CD4-positive, CD25-positive, alpha-beta regulatory T cell (primary cell): ENCODE measurements around the gene UCN. TPM values are rescaled to one million over a fixed set of nuclear protein-coding genes. Genes with fewer than 3 reads are reported as not detected.
"Not testable (repeated sequence)": the region's sequence is repeated elsewhere in the genome, so short reads cannot be mapped to it uniquely, and the experiment has no call there.

Experiments used
- ATAC-seq, 2 donors: fragments of 150-1000 bp; cut with Tn5 transposase; one replicate each; pipeline ENCODE4 v1.10.0; 2021; ENCODE audit warnings: low read depth in 2 of 2, moderate number of reproducible peaks in 2 of 2, moderate library complexity in 1 of 2
- DNase-seq, 3 donors: peaks; one replicate each; pipeline versions ENCODE4 v3.0.0 to v3.0.0-alpha.2; 2012 to 2022; ENCODE audit warnings: mixed read lengths in 1 of 3
- H3K27ac ChIP-seq: one replicate; pipeline ENCODE4 v1.7.0; 2013; ENCODE audit warnings: mild to moderate bottlenecking, low read length; ENCODE audit not compliant: insufficient read depth, poor library complexity, severe bottlenecking
- H3K27me3 ChIP-seq: one replicate; pipeline ENCODE4 v1.7.0; 2013; ENCODE audit warnings: low read length; ENCODE audit not compliant: control insufficient read depth, insufficient read depth
- H3K36me3 ChIP-seq: one replicate; pipeline ENCODE4 v1.7.0; 2013; ENCODE audit warnings: mild to moderate bottlenecking, low read length, moderate library complexity; ENCODE audit not compliant: control insufficient read depth, insufficient read depth
- H3K4me1 ChIP-seq: 2 replicates; pipeline ENCODE4 v1.7.0; 2013; ENCODE audit warnings: mild to moderate bottlenecking, low read length; ENCODE audit not compliant: insufficient read depth, control insufficient read depth, poor library complexity, severe bottlenecking
- H3K4me3 ChIP-seq: one replicate; pipeline ENCODE4 v1.7.0; 2013; ENCODE audit warnings: low read depth, mild to moderate bottlenecking, low read length, moderate library complexity
- H3K9me3 ChIP-seq, 2 experiments: 1 replicate in 1 of 2; 2 replicates in 1 of 2; pipeline ENCODE4 v1.7.0; 2013; ENCODE audit warnings: low read length in 2 of 2, mild to moderate bottlenecking in 1 of 2, moderate library complexity in 1 of 2; ENCODE audit not compliant: control insufficient read depth in 2 of 2
- H3K27ac Mint-ChIP-seq, 3 donors: one replicate each; pipeline ENCODE4 v1.8.0; 2020 to 2022; ENCODE audit warnings: mild to moderate bottlenecking in 3 of 3, mixed read lengths in 3 of 3, moderate library complexity in 2 of 3
- H3K27me3 Mint-ChIP-seq: one replicate; pipeline ENCODE4 v1.8.0; 2022; ENCODE audit warnings: mild to moderate bottlenecking, mixed read lengths
- H3K36me3 Mint-ChIP-seq: one replicate; pipeline ENCODE4 v1.8.0; 2020; ENCODE audit warnings: mixed read lengths
- H3K4me1 Mint-ChIP-seq, 4 donors: one replicate each; pipeline ENCODE4 v1.8.0; 2020 to 2022; ENCODE audit warnings: mixed read lengths in 4 of 4, mild to moderate bottlenecking in 1 of 4
- H3K4me3 Mint-ChIP-seq, 4 donors: one replicate each; pipeline ENCODE4 v1.8.0; 2020 to 2022; ENCODE audit warnings: mild to moderate bottlenecking in 4 of 4, mixed read lengths in 4 of 4, moderate library complexity in 3 of 4
- H3K9me3 Mint-ChIP-seq, 7 donors: one replicate each; pipeline ENCODE4 v1.8.0; 2020 to 2022; ENCODE audit warnings: mixed read lengths in 7 of 7, mild to moderate bottlenecking in 3 of 7, moderate library complexity in 2 of 7
- polyA plus RNA-seq, 4 donors: library from polyadenylated mRNA; unstranded; fragments of 300-500 nt; fragmentation: Illumina TruSeq; gene quantifications; one replicate each; pipeline ENCODE4 v1.2.3, GENCODE V29; 2021
- total RNA-seq: library from RNA; stranded (reverse); gene quantifications from one replicate; pipeline ENCODE4 v1.2.3, GENCODE V29; 2022

UCN gene
- total and polyA plus RNA-seq, 5 donors from 2014 or later: 0.24 to 2.2 (median 0.55) TPM; not detected in 1

DNA sequence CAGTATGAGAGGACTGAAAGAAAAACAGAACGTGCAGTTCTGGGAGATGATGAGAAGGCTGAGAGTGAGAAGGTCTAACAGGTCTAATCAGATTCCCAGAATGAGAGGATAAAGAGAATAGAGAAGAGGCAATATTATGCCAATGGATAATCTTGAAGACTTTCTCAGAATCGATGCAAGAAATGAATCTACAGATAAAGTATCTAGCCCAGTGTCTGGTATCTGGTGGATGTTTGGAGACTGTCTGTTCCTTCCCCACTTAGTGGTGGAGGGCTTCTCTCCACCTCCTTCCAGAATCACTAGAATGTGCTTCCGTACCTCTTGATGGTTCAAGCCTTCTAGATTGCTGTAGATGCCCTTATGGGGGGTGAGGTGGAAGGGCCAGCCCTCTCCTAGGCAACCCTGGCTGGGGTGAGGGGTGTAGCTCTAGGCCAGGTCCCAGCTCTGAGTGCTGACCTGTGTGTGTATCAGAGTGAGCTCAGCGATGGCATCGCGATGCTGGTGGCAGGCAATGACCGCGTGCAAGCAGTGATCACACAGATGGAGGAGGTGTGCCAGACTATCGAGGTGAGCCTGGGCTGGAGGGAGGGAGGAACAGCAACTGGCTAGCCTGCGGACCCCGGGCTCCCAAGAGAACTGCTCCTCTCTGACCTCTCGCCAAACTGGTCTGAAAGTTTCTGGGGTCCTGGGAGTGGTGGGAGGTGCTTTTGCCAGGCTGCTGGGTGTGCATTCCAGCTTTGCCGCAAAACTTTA lies 3.6 kb downstream of the UCN start:
- ATAC-seq (no peak), DNase-seq (no peak)
- H3K4me3 Mint-ChIP-seq: peak overlapping the region in 2 of 4 donors; percentile 32 to 48
- peaks cover 2% of the 10 kb centered on the region for H3K36me3 ChIP-seq
- no peak overlapping the region for H3K4me3 ChIP-seq
- H3K4me1 ChIP-seq: peaks cover 18% of the 10 kb centered on the region
- peaks cover 19% of the 10 kb centered on the region for H3K27me3 Mint-ChIP-seq
- no peaks in the 10 kb centered on the region for H3K27me3 ChIP-seq
- no peaks in the 10 kb centered on the region for H3K9me3 Mint-ChIP-seq
- peaks cover 3 to 14% (median 9%) of the 10 kb centered on the region in 4 donors for H3K4me1 Mint-ChIP-seq
- H3K27ac ChIP-seq: no peak overlapping the region
- H3K36me3 Mint-ChIP-seq: peaks cover 9% of the 10 kb centered on the region
- no peaks in the 10 kb centered on the region for H3K9me3 ChIP-seq
- no peak overlapping the region for H3K27ac Mint-ChIP-seq

DNA sequence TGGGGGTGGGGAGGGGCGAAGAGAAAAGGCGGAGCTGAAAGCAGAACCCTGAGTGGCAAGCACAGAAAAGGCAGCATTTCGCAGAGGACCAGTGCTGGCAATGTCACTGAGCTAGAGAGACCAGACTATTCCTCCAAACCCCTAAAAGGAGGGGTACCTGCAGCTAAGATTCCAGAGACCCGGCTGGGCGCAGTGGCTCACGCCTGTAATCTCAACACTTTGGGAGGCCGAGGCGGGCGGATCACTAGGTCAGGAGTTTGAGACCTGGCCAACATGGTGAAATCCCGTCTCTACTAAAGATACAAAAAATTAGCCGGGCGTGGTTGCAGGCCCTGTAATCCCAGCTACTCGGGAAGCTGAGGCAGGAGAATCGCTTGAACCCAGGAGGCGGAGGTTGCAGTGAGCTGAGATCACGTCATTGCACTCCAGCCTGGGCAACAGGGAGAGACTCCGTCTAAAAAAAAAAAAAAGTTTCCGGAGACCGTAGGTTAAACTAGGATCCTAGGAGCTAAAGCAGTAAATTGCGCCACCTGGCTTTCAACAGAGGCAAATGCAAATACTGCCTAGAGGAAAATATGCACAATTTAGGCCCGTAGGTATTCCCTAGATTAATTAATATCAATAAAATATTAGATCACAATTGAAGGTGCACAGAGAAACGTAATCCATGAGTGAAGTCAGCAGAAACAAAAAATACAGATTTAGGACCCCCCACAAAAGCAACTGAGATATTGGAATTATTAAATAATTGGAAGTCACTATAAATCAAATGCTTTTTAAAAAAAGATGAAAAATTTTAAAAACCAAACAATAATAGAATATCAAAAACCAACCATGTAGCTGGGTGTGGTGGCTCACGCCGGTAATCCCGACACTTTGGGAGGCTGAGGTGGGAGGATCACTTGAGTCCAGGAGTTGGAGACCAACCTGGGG lies 4.9 kb downstream of the UCN start:
- DNase-seq (peak; percentile 30 to 69 (median 57)), ATAC-seq (peak; percentile 33 to 51)
- H3K4me3 Mint-ChIP-seq: peak overlapping the region; percentile 2 to 90 (median 79)
- H3K4me1 ChIP-seq: peaks cover 18% of the 10 kb centered on the region
- no peaks in the 10 kb centered on the region for H3K36me3 Mint-ChIP-seq
- H3K4me3 ChIP-seq: peak overlapping the region; percentile 51
- no peaks in the 10 kb centered on the region for H3K36me3 ChIP-seq
- no peak overlapping the region for H3K27ac ChIP-seq
- peaks cover 19% of the 10 kb centered on the region for H3K27me3 Mint-ChIP-seq
- no peaks in the 10 kb centered on the region for H3K27me3 ChIP-seq
- H3K9me3 Mint-ChIP-seq: no peaks in the 10 kb centered on the region
- peak overlapping the region; percentile 32 to 58 (median 48) for H3K27ac Mint-ChIP-seq
- H3K4me1 Mint-ChIP-seq: peaks cover 3 to 8% (median 6%) of the 10 kb centered on the region in 4 donors
- H3K9me3 ChIP-seq: no peaks in the 10 kb centered on the region

DNA sequence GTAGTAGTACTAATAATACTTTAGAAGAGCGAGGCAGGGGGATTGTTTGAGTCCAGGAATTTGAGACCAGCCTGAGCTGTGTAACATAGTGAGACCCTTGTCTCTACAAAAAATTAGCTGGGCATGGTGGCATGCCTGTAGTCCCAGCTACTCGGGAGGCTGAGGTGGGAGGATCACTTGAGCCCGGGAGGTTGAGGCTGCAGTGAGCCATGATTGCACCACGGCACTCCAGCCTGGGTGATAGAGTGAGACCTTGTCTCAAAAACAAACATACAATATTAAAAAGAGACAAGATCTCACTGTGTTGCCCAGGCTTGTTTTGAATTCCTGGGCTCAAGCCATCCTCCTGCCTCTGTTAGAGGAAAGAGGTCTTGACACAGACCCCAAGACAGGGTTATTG lies 7.6 kb downstream of the UCN start:
- not testable (repeated sequence) for H3K4me3 Mint-ChIP-seq

DNA sequence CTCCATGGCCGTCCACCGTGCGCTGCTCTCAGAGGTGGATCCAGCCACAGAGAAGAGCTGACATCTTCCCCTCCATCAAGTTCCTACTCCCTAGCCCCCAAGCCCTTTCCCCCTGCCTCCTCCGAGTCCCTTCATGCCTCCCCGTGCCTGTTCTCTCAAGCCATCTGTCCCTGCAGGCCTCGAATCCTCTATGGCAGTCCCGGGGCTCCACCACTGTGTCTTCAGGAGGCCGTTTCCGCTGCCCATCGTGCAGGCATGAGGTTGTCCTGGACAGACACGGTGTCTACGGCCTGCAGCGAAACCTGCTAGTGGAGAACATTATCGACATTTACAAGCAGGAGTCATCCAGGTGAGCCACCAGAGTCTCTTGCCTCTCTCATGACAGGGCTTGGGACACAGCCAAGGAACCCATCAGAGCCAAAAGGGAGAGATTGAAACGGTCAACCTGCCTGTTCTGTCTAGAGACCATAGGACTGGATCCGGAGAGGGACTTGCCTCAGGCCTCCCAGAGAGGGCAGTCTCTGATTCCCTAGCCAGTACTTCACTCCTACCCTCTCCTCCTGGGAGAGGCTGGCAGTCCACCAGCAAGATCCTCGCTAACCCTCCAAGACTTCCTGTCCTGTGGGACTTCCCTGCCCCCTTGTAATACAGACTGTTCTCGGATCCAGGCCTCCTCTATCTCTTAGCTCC lies 9.7 kb downstream of the UCN start:
- Mint-ChIP-seq H3K36me3 (no peaks in the 10 kb centered on the region), H3K4me1 (peaks cover 3 to 8% (median 3%) of the 10 kb centered on the region in 4 donors), H3K9me3 (no peaks in the 10 kb centered on the region), H3K4me3 (no peak overlapping the region), H3K27ac (no peak overlapping the region), H3K27me3 (peaks cover 16% of the 10 kb centered on the region)
- Histone ChIP-seq H3K27ac (no peak overlapping the region), H3K36me3 (no peaks in the 10 kb centered on the region), H3K4me1 (no peaks in the 10 kb centered on the region), H3K27me3 (peaks cover 3% of the 10 kb centered on the region), H3K9me3 (no peaks in the 10 kb centered on the region), H3K4me3 (no peak overlapping the region)
- DNase-seq (no peak), ATAC-seq (no peak)

More for the DNA sequence above, 7.6 kb downstream of the UCN start:
- H3K4me1 ChIP-seq, H3K9me3 Mint-ChIP-seq, H3K36me3 Mint-ChIP-seq, DNase-seq, H3K4me3 ChIP-seq, H3K27ac ChIP-seq, H3K4me1 Mint-ChIP-seq, H3K27me3 ChIP-seq, ATAC-seq, H3K9me3 ChIP-seq, H3K36me3 ChIP-seq: not testable (repeated sequence)
- Mint-ChIP-seq H3K27ac (peak overlapping the region in 1 of 3 donors; percentile 46), H3K27me3 (peaks cover 27% of the 10 kb centered on the region)

DNA sequence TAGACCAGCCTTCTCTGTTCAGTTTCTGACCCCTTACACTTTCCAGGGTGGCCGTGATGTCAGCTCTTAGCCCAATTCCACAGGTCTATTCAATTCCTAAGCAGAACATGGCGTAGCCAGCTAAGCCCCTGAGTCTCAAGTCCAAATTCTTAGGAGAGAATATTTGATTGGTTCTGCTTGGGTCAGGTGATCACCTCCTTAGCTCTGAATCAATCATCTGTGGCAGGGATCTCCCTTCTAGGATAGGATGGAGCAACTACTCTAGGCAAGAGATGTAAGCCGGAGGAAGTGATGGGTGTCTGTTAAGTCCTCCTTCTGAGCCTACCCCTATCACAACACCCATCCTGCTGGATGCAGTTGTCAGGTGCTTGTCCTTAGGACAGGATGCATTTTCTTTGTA lies 11.1 kb downstream of the UCN start:
- Mint-ChIP-seq H3K9me3 (no peaks in the 10 kb centered on the region), H3K4me1 (no peaks in the 10 kb centered on the region), H3K27ac (no peak overlapping the region), H3K36me3 (no peaks in the 10 kb centered on the region), H3K4me3 (no peak overlapping the region), H3K27me3 (peaks cover 13% of the 10 kb centered on the region)
- Histone ChIP-seq H3K4me1 (no peaks in the 10 kb centered on the region), H3K9me3 (no peaks in the 10 kb centered on the region), H3K36me3 (no peaks in the 10 kb centered on the region), H3K27me3 (peaks cover 3% of the 10 kb centered on the region), H3K4me3 (no peak overlapping the region), H3K27ac (no peak overlapping the region)
- no peak for ATAC-seq
- no peak for DNase-seq

DNA sequence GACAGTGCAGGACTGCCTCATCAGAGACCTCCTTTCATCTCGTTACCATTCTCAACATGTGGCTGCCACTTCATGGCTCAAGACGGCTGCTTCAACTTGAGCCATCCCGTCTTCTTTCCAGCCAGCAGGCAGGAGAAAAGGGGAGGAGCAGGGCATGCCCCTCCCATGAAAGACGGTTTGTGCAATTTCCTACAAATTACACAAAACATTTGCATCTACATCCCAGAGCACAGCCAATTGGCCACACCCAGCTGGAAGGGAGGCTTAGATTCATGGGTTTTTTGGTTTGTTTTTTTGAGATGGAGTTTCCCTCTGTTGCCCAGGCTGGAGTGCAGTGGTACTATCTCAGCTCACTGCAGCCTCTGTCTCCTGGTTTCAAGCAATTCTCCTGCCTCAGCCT lies 11.8 kb downstream of the UCN start:
- H3K27me3 ChIP-seq: peaks cover 5% of the 10 kb centered on the region
- Mint-ChIP-seq H3K27me3 (peaks cover 13% of the 10 kb centered on the region), H3K27ac (no peak overlapping the region), H3K9me3 (no peaks in the 10 kb centered on the region), H3K4me3 (no peak overlapping the region), H3K4me1 (no peaks in the 10 kb centered on the region), H3K36me3 (no peaks in the 10 kb centered on the region)
- H3K4me3 ChIP-seq: no peak overlapping the region
- H3K36me3 ChIP-seq: no peaks in the 10 kb centered on the region
- DNase-seq (no peak), ATAC-seq (no peak)
- no peaks in the 10 kb centered on the region for H3K4me1 ChIP-seq
- H3K27ac ChIP-seq: no peak overlapping the region
- H3K9me3 ChIP-seq: no peaks in the 10 kb centered on the region

DNA sequence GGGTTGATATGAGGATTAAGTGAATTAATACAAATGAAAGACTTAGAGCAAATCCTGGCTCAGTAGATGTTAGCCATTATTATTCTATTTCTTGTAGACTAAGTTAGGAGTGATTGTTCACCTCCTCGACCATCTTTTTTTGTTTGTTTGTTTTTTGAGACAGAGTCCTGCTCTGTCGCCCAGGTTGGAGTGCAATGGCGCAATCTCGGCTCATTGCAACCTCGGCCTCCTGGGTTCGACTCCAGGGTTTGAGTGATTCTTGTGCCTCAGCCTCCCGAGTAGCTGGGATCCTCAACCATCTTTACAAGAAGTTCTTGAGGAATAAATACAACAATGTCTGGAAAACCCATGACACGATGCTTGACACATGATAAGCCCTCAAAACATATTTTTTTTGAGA lies 13.3 kb downstream of the UCN start:
- Mint-ChIP-seq H3K27ac (no peak overlapping the region), H3K4me3 (no peak overlapping the region), H3K9me3 (no peaks in the 10 kb centered on the region), H3K27me3 (peaks cover 18% of the 10 kb centered on the region), H3K4me1 (no peaks in the 10 kb centered on the region), H3K36me3 (no peaks in the 10 kb centered on the region)
- H3K4me3 ChIP-seq: no peak overlapping the region
- DNase-seq (no peak), ATAC-seq (no peak)
- H3K27ac ChIP-seq: no peak overlapping the region
- peaks cover 5% of the 10 kb centered on the region for H3K27me3 ChIP-seq
- no peaks in the 10 kb centered on the region for H3K9me3 ChIP-seq
- H3K4me1 ChIP-seq: no peaks in the 10 kb centered on the region
- no peaks in the 10 kb centered on the region for H3K36me3 ChIP-seq
